Measurements from ENCODE around the gene BICD1. TPM values are rescaled to one million over a fixed set of nuclear protein-coding genes. Genes with fewer than 3 reads are reported as not detected.

Gene BICD1
- total RNA-seq, 3 donors from 2014 or later: 4.1 to 13.7 (median 5.3) TPM

- Histone ChIP-seq H3K36me3 (ENCODE audit: low read depth) (no peaks in the 10 kb centered on the region), H3K4me3 (no peak overlapping the region), H3K9me3 (no peaks in the 10 kb centered on the region), H3K4me1 (ENCODE audit: low read depth) (no peaks in the 10 kb centered on the region)
- ATAC-seq (no peak), DNase-seq (no peak)
- no peak for TF ChIP-seq CTCF (IDR thresholded peaks at IDR 0.05)
- intact Hi-C loops (cut with DNase I, micrococcal nuclease): no loop called here
These were observed 13.8 kb downstream of the BICD1 start for GRCh38 chr12:32120419-32120818.

DNA sequence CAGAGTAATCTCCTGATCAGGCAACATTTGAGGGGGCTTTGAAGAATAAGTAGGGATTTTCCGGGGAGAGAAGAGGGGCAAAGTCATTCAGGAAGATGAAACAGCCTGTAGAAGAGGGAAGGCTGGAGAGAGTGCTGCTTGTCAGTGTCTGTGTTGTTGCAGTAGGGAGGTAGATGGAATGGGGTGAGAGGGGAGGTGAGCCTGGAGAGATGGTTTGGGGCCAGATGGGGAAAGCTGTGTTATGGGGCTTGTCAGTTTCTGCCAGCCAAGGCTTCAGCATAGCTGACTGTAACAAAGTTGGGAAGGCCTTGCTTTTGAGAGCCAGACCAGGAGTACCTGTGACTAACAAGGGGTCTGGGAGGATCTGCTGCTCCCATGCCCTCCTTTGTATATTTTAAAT, 18.0 kb downstream of the BICD1 start:
- H3K4me3 ChIP-seq: no peak overlapping the region
- H3K36me3 ChIP-seq (ENCODE audit: low read depth): no peaks in the 10 kb centered on the region
- ATAC-seq (no peak), DNase-seq (no peak)
- no peak for TF ChIP-seq CTCF (IDR thresholded peaks at IDR 0.05)
- no peaks in the 10 kb centered on the region for H3K4me1 ChIP-seq (ENCODE audit: low read depth)
- no peaks in the 10 kb centered on the region for H3K9me3 ChIP-seq
- intact Hi-C loops (cut with DNase I, micrococcal nuclease): no loop called here

GRCh38 chr12:32125455-32126084, 18.9 kb downstream of the BICD1 start:
- Histone ChIP-seq H3K4me3 (no peak overlapping the region), H3K4me1 (ENCODE audit: low read depth) (no peaks in the 10 kb centered on the region), H3K9me3 (no peaks in the 10 kb centered on the region), H3K36me3 (ENCODE audit: low read depth) (no peaks in the 10 kb centered on the region)
- intact Hi-C loops (cut with DNase I, micrococcal nuclease): no loop called here
- DNase-seq (no peak), ATAC-seq (no peak)
- TF ChIP-seq CTCF (IDR thresholded peaks at IDR 0.05): no peak

GRCh38 chr12:32126720-32127119, 20.1 kb downstream of the BICD1 start:
- Histone ChIP-seq H3K36me3 (ENCODE audit: low read depth) (no peaks in the 10 kb centered on the region), H3K4me3 (no peak overlapping the region), H3K4me1 (ENCODE audit: low read depth) (no peaks in the 10 kb centered on the region), H3K9me3 (no peaks in the 10 kb centered on the region)
- DNase-seq (no peak), ATAC-seq (no peak)
- no peak for TF ChIP-seq CTCF (IDR thresholded peaks at IDR 0.05)
- intact Hi-C loops (cut with DNase I, micrococcal nuclease): no loop called here

DNA sequence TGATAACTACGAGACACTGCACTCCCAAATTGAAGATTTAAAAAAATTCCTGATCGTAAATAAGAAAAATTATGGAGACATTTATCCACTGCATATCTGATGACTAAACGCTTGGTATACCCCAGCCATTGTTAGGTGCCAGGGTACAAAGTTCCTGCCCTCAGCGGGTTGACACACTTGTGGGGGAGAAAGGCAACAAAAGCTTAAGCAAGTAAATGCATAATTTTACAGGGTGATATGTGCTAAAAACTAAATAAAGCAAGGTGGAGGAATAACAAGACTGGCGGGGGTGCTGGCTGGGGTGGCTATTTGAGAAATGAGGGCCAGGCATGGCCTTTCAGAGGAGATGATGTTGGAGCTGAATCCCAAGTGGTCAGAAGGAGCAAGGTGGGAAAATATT, 25.0 kb downstream of the BICD1 start:
- no peak for TF ChIP-seq CTCF (IDR thresholded peaks at IDR 0.05)
- DNase-seq (no peak), ATAC-seq (no peak)
- Histone ChIP-seq H3K4me1 (ENCODE audit: low read depth) (no peaks in the 10 kb centered on the region), H3K4me3 (no peak overlapping the region), H3K36me3 (ENCODE audit: low read depth) (no peaks in the 10 kb centered on the region), H3K9me3 (no peaks in the 10 kb centered on the region)
- intact Hi-C loops (cut with DNase I, micrococcal nuclease): no loop called here

Data from mucosa of descending colon (tissue), 3 donors.